OCI-LY7 (cell line): ENCODE results near the gene GPX7. TPM values are rescaled to one million over a fixed set of nuclear protein-coding genes. Genes with fewer than 3 reads are reported as not detected.

ENCODE experiments used
- BruUV-seq: library from RNA; stranded (reverse); fragments of 400-500 nt; replicated peaks from 2 replicates; lab custom pipeline; 2021; lab: Mats Ljungman, UMichigan
- CTCF ChIA-PET: fragments of 300-600 bp; sonication (Branson Sonifier 250); formaldehyde crosslinking; loops from one replicate; lab custom pipeline; 2022; ENCODE audit warnings: antibody characterized with exemption; ENCODE audit not compliant: unreplicated experiment; lab: Charles Lee
- POLR2A ChIA-PET: fragments of 300-600 bp; sonication (Branson Sonifier 250); formaldehyde crosslinking; loops from one replicate; lab custom pipeline; 2022; ENCODE audit warnings: antibody characterized with exemption; lab: Charles Lee
- DNase-seq: peaks from one replicate; pipeline ENCODE4 v3.0.0-alpha.2; 2015; ENCODE audit warnings: low spot score
- H2AFZ ChIP-seq: fragments of 200-600 bp; sonication (generic), shearing (Covaris generic); 2 replicates; pipeline ENCODE4 v1.6.1; 2014; ENCODE audit warnings: mild to moderate bottlenecking, antibody characterized with exemption, low read length, moderate library complexity
- H3K27ac ChIP-seq: fragments of 200-600 bp; sonication (generic); 2 replicates; pipeline ENCODE4 v1.5.1; 2014; ENCODE audit warnings: mixed run types, low read depth, mild to moderate bottlenecking, moderate library complexity, low read length, inconsistent platforms; ENCODE audit not compliant: poor library complexity, severe bottlenecking
- H3K36me3 ChIP-seq: fragments of 200-600 bp; sonication (generic); 2 replicates; pipeline ENCODE4 v1.6.1; 2014; ENCODE audit warnings: mild to moderate bottlenecking, antibody characterized with exemption, low read length, moderate library complexity, mixed read lengths; ENCODE audit not compliant: insufficient read depth
- H3K4me1 ChIP-seq: fragments of 200-600 bp; sonication (generic); 2 replicates; pipeline ENCODE4 v1.5.1; 2014; ENCODE audit warnings: mild to moderate bottlenecking, low read length; ENCODE audit not compliant: insufficient read depth, poor library complexity, severe bottlenecking
- H3K4me2 ChIP-seq: fragments of 200-600 bp; sonication (generic); 2 replicates; pipeline ENCODE4 v1.6.1; 2014; ENCODE audit warnings: mild to moderate bottlenecking, low read length
- H3K4me3 ChIP-seq: fragments of 200-600 bp; sonication (generic); 2 replicates; pipeline ENCODE4 v1.5.1; 2014; ENCODE audit warnings: mild to moderate bottlenecking, low read depth, low read length; ENCODE audit not compliant: poor library complexity, severe bottlenecking
- H3K79me2 ChIP-seq: fragments of 200-600 bp; sonication (generic); 2 replicates; pipeline ENCODE4 v1.6.1; 2016; ENCODE audit warnings: low read depth, mild to moderate bottlenecking, low read length, moderate library complexity, mixed read lengths; ENCODE audit not compliant: insufficient read depth
- H3K9me2 ChIP-seq: fragments of 200-600 bp; sonication (generic); 2 replicates; pipeline ENCODE4 v1.6.1; 2016; ENCODE audit warnings: mild to moderate bottlenecking, low read length, mixed read lengths; ENCODE audit not compliant: insufficient read depth
- H3K9me3 ChIP-seq: fragments of 200-600 bp; sonication (generic); 2 replicates; pipeline ENCODE4 v1.6.1; 2014; ENCODE audit warnings: mild to moderate bottlenecking, mixed run types, low read length, mixed read lengths
- H4K20me1 ChIP-seq: fragments of 200-600 bp; sonication (generic); 2 replicates; pipeline ENCODE4 v1.6.1; 2014; ENCODE audit warnings: mild to moderate bottlenecking, antibody characterized with exemption, low read length, moderate library complexity, mixed read lengths; ENCODE audit not compliant: insufficient read depth
- CTCF ChIP-seq: fragments of 200-600 bp; sonication (generic); conservative IDR thresholded peaks from 2 replicates; pipeline ENCODE4 v1.5.1; 2014; ENCODE audit warnings: mild to moderate bottlenecking, antibody characterized with exemption, low read length, moderate library complexity, mixed read lengths
- EZH2phosphoT487 ChIP-seq: fragments of 200-600 bp; sonication (generic); IDR thresholded peaks from 2 replicates; pipeline ENCODE4 v1.6.1; 2018; ENCODE audit warnings: low read depth, borderline replicate concordance, mild to moderate bottlenecking, mixed run types, antibody characterized with exemption, low read length, moderate library complexity, mixed read lengths
- intact Hi-C: fragments of 100-400 bp; cut with micrococcal nuclease; formaldehyde crosslinking; loops from one replicate; pipeline ENCODE4 v1.10.0; 2022; ENCODE audit not compliant: unreplicated experiment
- total RNA-seq, 2 experiments: library from RNA; depleted of rRNA in 1 of 2; stranded (reverse); fragments of >200 nt in 1 of 2; shearing (Covaris generic) in 1 of 2; gene quantifications; 2 replicates each; pipeline ENCODE4 v1.2.3, GENCODE V29; 2014 to 2022

The GPX7 gene
- total RNA-seq, 2 experiments from 2014 or later: not detected

- intact Hi-C loops: no loop called here
- BruUV-seq: no TSS peak
- TF ChIP-seq EZH2phosphoT487: no peak
- TF ChIP-seq CTCF: no peak
- no peak for DNase-seq
- no peak overlapping the region for H3K4me2 ChIP-seq
- H3K9me3 ChIP-seq: no peaks in the 10 kb centered on the region
- H3K27ac ChIP-seq: no peak overlapping the region
- no peaks in the 10 kb centered on the region for H4K20me1 ChIP-seq
- H3K36me3 ChIP-seq: no peaks in the 10 kb centered on the region
- no peak overlapping the region for H2AFZ ChIP-seq
- H3K9me2 ChIP-seq: no peaks in the 10 kb centered on the region
- H3K4me3 ChIP-seq: no peak overlapping the region
- H3K4me1 ChIP-seq: peaks cover 5% of the 10 kb centered on the region
- ChIA-PET CTCF (no interaction called here), POLR2A (no interaction called here)
- no peaks in the 10 kb centered on the region for H3K79me2 ChIP-seq
Measured at GRCh38 chr1:52585474-52585873, 16.7 kb upstream of the GPX7 start.

- no peaks in the 10 kb centered on the region for H4K20me1 ChIP-seq
- no peak for TF ChIP-seq EZH2phosphoT487
- no peak for TF ChIP-seq CTCF
- DNase-seq: no peak
- no peaks in the 10 kb centered on the region for H3K9me3 ChIP-seq
- H3K4me3 ChIP-seq: no peak overlapping the region
- ChIA-PET POLR2A (interaction anchor here (0.7 kb wide), 1 partner anchor 39 kb away, joined by 3 read pairs; no protein-coding TSS in a partner anchor), CTCF (no interaction called here)
- H3K36me3 ChIP-seq: no peaks in the 10 kb centered on the region
- no peak overlapping the region for H2AFZ ChIP-seq
- no peaks in the 10 kb centered on the region for H3K79me2 ChIP-seq
- intact Hi-C loops: no loop called here
- no peak overlapping the region for H3K27ac ChIP-seq
- BruUV-seq: no TSS peak
- peaks cover 21% of the 10 kb centered on the region for H3K4me1 ChIP-seq
- H3K9me2 ChIP-seq: no peaks in the 10 kb centered on the region
- no peak overlapping the region for H3K4me2 ChIP-seq
Measured at GRCh38 chr1:52588027-52588426, 14.1 kb upstream of the GPX7 start.

- Histone ChIP-seq H4K20me1 (no peaks in the 10 kb centered on the region), H3K27ac (no peak overlapping the region), H3K9me2 (no peaks in the 10 kb centered on the region), H3K4me3 (no peak overlapping the region), H2AFZ (no peak overlapping the region), H3K4me2 (no peak overlapping the region), H3K9me3 (no peaks in the 10 kb centered on the region), H3K79me2 (no peaks in the 10 kb centered on the region), H3K4me1 (peaks cover 26% of the 10 kb centered on the region), H3K36me3 (no peaks in the 10 kb centered on the region)
- no TSS peak for BruUV-seq
- CTCF ChIA-PET: no interaction called here
- POLR2A ChIA-PET: interaction anchor here (0.7 kb wide), 1 partner anchor 40 kb away, joined by 3 read pairs; no protein-coding TSS in a partner anchor
- TF ChIP-seq CTCF (no peak), EZH2phosphoT487 (no peak)
- no peak for DNase-seq
- intact Hi-C loops: no loop called here
Measured at GRCh38 chr1:52588535-52588934, 13.6 kb upstream of the GPX7 start.
